WERI-Rb-1 (cell line): ENCODE data around the gene ACAP1.

ENCODE experiments used
- DNase-seq: peaks from one replicate; pipeline ENCODE4 v3.0.0-alpha.2; 2020
- H3K27ac ChIP-seq: fragments of 250-450 bp; sonication (Bioruptor Pico); 2 replicates; pipeline ENCODE4 v1.5.1; 2020; ENCODE audit warnings: mild to moderate bottlenecking, moderate library complexity
- H3K27me3 ChIP-seq: fragments of 250-450 bp; sonication (Bioruptor Pico); 2 replicates; pipeline ENCODE4 v1.5.1; 2021; ENCODE audit warnings: mild to moderate bottlenecking, low read depth, moderate library complexity; ENCODE audit not compliant: insufficient read depth, severe bottlenecking
- H3K36me3 ChIP-seq: fragments of 250-450 bp; sonication (Bioruptor Pico); 2 replicates; pipeline ENCODE4 v1.5.1; 2020; ENCODE audit warnings: mild to moderate bottlenecking, moderate library complexity
- H3K4me3 ChIP-seq: 2 replicates; pipeline ENCODE4 v1.5.1; 2011; ENCODE audit warnings: low read depth, mild to moderate bottlenecking, control low read depth, low read length
- H3K9me3 ChIP-seq: fragments of 250-450 bp; sonication (Bioruptor Pico); 2 replicates; pipeline ENCODE4 v1.5.1; 2021; ENCODE audit warnings: mild to moderate bottlenecking, moderate library complexity; ENCODE audit not compliant: severe bottlenecking
- TF ChIP-seq, protein P1 (sequence below): IDR thresholded peaks from 2 replicates; pipeline ENCODE4 v1.5.1; 2011; ENCODE audit warnings: low read depth, mild to moderate bottlenecking, control low read depth, inconsistent platforms, low read length

ACAP1 gene

DNA sequence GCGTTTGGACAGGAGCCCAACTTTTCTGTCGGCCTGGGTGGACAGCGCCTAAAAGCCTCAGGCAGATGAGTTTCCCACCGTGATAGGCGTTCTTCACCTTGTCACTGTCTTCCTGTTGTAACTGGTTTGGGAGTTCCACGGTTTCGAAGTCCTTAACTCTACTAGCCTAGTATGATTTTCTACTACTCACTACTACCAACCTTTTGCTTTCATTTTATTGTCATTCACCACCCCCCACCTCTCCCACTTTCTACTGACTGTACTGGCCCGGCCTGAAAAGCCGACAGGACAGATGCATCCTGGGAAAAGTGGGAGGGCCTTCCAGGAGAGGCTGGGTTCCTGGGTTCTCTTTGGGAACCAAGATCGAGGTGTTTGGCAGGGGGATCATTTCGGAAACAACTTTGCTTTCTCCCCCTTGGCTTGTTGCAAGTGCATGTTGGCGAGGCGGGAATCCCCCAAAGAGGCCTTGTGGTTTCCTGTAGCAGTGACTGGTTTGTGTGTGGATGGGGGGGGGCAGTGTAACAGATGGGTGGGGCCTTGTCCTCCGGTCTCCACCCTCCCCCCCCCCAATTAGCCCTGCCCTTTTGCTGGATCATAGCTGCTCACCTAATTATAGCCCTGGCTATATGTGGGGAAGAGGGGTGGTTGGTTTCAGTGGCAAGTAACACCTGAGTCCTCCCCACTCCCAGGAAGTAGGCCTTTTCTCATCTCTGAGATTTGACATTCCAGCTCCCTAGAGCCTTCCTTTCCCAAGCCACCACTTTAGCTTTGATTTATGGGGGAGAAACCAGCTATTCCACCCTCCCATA is 27.5 kb upstream of the ACAP1 start:
- Histone ChIP-seq H3K36me3 (peaks cover 50% of the 10 kb centered on the region), H3K4me3 (peak overlapping the region; percentile 57), H3K27me3 (no peaks in the 10 kb centered on the region), H3K9me3 (peaks cover 2% of the 10 kb centered on the region), H3K27ac (peak overlapping the region; percentile 96)
- TF ChIP-seq, protein P1, sequence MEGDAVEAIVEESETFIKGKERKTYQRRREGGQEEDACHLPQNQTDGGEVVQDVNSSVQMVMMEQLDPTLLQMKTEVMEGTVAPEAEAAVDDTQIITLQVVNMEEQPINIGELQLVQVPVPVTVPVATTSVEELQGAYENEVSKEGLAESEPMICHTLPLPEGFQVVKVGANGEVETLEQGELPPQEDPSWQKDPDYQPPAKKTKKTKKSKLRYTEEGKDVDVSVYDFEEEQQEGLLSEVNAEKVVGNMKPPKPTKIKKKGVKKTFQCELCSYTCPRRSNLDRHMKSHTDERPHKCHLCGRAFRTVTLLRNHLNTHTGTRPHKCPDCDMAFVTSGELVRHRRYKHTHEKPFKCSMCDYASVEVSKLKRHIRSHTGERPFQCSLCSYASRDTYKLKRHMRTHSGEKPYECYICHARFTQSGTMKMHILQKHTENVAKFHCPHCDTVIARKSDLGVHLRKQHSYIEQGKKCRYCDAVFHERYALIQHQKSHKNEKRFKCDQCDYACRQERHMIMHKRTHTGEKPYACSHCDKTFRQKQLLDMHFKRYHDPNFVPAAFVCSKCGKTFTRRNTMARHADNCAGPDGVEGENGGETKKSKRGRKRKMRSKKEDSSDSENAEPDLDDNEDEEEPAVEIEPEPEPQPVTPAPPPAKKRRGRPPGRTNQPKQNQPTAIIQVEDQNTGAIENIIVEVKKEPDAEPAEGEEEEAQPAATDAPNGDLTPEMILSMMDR: no peak
- DNase-seq: peak; percentile 82

DNA sequence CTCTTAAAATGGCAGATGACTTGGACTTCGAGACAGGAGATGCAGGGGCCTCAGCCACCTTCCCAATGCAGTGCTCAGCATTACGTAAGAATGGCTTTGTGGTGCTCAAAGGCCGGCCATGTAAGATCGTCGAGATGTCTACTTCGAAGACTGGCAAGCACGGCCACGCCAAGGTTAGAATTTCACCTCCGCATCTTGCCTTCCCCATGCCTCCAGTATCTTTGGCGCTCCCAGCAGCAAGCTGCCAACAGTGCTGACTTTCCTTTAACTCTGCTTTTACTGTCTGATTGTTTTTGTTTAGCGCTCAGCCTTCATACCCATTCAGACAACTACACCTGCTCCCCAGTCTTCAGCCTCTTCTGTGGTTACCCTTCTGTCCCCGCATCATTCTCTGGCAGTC is 26.7 kb upstream of the ACAP1 start:
- no peak overlapping the region for H3K27ac ChIP-seq
- no peak for DNase-seq
- peaks cover 57% of the 10 kb centered on the region for H3K36me3 ChIP-seq
- TF ChIP-seq, protein P1: no peak
- H3K27me3 ChIP-seq: no peaks in the 10 kb centered on the region
- H3K9me3 ChIP-seq: no peaks in the 10 kb centered on the region
- H3K4me3 ChIP-seq: no peak overlapping the region

DNA sequence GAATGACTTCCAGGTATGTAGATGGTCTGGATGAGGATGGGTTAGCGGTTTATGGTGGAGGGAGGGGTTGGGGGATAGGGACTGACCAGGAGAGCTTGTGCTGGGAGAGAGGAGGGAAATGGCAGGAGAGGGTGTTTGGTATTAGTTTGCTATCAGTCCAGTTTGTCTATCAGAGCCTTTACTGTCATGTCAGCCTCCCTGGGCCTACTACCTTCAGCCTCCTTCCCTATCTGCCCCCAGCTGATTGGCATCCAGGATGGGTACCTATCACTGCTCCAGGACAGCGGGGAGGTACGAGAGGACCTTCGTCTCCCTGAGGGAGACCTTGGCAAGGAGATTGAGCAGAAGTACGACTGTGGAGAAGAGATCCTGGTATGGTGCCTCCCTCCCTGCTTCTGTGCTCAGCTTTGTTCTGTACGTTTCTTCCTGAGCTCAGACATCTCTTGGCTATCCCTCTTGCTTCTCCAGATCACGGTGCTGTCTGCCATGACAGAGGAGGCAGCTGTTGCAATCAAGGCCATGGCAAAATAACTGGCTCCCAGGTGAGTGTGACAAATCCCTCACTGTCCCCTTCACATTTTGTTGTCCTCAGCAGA is 25.1 kb upstream of the ACAP1 start:
- no peaks in the 10 kb centered on the region for H3K9me3 ChIP-seq
- H3K27ac ChIP-seq: no peak overlapping the region
- DNase-seq: no peak
- H3K36me3 ChIP-seq: peaks cover 67% of the 10 kb centered on the region
- TF ChIP-seq, protein P1: no peak
- no peaks in the 10 kb centered on the region for H3K27me3 ChIP-seq
- H3K4me3 ChIP-seq: no peak overlapping the region

DNA sequence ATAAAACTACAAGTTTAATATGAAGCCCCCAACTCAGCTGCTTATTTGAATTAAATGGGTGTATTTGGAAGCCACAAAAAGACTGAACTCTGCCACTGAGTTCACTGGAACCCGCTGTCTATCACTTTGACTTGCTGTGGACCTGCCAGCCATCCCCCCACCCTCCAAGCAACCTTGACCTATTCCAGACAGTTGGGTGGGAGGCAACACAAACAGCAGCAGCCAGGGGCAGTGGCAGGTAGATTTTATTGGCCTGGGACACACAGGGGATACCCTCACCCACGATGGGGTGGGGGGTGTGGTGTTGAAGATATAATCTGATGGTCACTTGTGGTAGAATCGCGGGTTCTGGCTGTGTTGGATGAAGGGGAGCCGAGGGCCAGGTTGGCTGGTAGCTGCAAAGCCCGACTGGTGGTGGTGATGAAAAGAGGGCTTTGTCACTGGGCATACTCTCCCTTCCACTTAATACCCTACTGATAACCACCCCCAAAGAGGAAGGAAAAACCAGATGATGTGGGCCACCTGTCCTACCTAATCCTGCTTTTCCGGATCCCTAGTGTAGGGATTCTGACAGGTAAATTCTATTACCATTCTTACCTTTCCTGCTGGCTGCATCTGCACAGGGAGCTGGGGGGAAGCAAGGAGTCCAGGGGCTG is 23.8 kb upstream of the ACAP1 start:
- Histone ChIP-seq H3K36me3 (peaks cover 76% of the 10 kb centered on the region), H3K4me3 (no peak overlapping the region), H3K27me3 (no peaks in the 10 kb centered on the region), H3K27ac (no peak overlapping the region), H3K9me3 (no peaks in the 10 kb centered on the region)
- TF ChIP-seq, protein P1: no peak
- no peak for DNase-seq

DNA sequence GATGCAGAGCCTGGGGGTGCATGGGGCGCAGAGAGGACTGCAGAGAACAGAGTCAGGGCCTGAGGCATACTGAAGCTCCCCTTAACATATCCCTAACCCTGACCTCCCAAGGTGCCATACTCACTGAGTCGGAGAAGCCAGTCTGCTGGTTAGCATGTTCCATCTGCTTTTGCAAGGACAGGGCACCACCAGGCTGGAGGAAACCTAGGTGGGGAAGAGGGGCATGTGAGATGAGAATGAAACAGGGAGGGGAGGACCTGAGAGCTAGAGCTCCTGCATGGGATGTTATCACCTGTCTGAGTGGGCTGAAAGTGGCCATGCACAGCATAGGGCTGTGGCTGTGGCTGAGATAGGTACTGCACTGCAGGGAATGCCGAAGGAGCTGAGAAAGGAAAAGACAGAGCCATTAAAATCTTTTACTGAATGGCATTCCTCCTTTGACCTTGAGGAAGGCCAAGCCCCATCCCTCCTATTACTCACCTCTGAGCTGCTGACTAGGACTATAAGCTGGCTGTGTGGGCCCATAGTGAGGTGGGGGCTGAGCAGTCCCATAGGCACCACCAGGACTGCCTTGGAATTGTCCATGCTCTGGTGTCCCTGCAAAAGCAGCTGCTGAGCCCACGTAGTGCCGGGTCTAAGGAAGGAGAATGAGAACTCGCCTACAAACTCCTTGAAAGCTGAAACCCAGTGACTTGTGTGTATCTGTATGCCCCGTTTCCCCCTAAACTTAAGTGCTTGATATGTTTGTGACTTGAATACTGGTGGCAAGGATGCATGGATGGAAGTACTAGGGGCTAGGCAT is 23.0 kb upstream of the ACAP1 start:
- peaks cover 82% of the 10 kb centered on the region for H3K36me3 ChIP-seq
- DNase-seq: no peak

More for the DNA sequence above, 23.0 kb upstream of the ACAP1 start:
- TF ChIP-seq, protein P1: peak; percentile 16; the same call in 1 of the 2 replicates
- Histone ChIP-seq H3K27ac (no peak overlapping the region; the same call in 1 of the 2 replicates), H3K9me3 (no peaks in the 10 kb centered on the region), H3K27me3 (no peaks in the 10 kb centered on the region), H3K4me3 (no peak overlapping the region)
